HT-29 (cell line): ENCODE data around the gene PORCN. TPM values are rescaled to one million over a fixed set of nuclear protein-coding genes. Genes with fewer than 3 reads are reported as not detected.
"Not testable (repeated sequence)": the region's sequence is repeated elsewhere in the genome, so short reads cannot be mapped to it uniquely, and the experiment has no call there.

Source experiments
- DNase-seq: peaks from one replicate; pipeline ENCODE4 v3.0.0-alpha.2; 2015; ENCODE audit warnings: low spot score
- total RNA-seq: library from RNA; depleted of rRNA; stranded (reverse); fragments of >200 nt; shearing (Covaris generic); gene quantifications from 2 replicates; pipeline ENCODE4 v1.2.3, GENCODE V29; 2014; rRNA removed

The PORCN gene
- total RNA-seq, 1 experiment from 2014 or later = 8.7 TPM

DNA sequence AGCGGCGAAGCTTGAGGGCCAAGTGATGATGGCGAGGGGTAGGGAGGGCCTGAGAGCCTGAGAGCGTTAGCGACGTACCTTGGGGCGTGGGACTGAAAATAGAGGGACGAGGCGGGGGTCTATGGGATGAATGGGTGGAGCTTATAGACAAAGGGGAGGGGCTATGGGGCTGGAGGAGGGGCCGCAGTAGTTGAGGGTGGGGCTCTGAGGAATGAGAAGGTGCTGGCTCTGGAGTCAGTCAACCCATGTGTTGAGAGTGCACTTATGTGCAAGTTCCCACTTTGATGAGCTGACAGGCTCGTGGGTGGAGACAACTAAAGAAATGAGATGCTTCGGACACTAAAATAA is 31.2 kb downstream of the PORCN start:
- peak; percentile 61 for DNase-seq

DNA sequence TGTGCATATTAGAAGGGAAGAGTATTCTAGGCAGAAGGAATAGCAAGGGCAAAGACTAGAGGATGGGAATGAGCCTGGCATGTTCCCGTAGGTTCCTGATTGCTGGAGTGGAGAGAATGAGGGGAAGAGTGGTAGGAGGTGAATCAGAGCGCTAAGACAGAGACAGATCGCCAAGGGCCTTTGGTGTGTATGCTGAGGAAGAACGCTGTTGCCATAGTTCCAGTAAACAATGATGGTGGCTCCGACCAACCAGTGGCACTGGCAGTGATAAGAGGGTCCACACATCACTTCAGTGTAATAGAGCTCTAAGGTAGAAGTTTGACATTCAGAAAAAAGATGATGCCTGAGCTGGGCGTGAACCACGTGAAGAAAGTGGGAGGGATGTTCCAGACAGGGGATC is 31.7 kb downstream of the PORCN start:
- no peak for DNase-seq

DNA sequence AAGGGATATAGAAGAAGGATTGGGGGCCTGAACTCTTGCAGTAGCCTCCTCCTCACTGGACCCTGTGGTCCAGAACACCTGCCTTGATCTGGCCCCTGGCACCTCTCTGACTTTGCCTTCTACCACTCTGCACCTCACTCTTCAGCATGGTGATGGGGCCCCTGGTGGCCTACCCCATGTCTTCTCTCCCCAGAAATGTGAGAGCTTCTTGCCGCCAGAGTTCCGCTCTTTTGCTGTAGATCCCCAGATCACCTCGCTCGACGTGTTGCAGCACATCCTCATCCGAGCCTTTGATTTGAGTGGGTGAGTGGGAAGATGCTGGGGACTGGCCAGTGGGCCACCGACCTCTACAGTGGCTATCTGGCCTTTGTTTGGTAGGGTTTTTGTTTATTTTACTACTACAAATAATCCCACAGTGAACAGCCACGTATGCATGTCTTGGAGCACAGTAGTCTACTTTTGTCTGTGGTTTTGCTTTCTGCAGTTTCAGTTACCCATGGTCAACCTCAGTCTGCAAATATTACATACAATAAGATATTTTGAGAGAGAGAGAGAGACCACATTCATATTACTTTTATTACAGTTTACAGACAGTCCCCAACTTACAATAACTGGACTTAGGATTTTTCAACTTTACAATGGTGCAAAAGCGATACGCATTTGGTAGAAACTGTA is 32.5 kb downstream of the PORCN start:
- DNase-seq = no peak

DNA sequence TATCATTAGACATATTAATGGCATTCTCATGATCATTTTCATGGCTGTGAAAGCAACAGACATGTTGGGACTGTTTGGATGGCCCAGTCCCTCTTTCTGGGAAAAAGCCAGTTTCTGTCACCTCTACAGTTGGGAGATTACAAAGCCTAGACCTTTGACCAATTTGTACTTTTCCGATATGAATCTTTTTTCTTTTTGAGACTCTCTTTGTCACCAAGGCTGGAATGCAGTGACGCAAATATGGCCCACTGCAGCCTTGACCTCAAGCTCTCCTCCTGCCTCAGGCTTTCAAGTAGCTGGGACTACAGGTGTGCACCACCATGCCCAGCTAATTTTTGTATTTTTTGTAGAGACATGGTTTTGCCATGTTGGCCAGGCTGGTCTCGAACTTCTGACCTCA is 40.1 kb downstream of the PORCN start:
- DNase-seq = no peak

DNA sequence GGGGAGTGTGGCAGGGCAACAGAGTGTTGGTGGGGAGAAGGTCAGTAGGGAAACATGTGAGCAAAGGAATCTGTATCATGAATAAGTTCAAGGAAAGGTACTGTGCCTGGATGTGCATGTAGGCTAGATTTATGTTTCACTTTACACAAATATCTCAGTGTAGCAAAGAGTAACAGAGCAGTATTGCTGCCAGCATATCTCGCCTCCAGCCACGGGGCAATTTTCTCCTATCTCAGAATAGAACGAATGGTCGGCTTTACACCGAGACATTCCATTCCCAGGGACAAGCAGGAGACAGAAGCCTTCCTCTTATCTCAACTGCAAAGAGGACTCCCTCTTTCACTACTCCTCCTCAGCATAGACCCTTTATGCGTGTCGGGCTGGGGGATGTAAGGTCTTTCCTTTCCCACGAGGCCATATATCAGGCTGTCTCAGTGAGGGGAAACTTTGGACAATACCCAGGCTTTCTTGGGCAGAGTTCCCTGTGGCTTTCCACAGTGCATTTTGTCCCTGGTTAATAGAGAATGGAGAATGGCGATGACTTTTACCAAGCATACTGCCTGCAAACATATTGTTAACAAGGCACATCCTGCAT is 47.0 kb downstream of the PORCN start:
- not testable (repeated sequence) for DNase-seq

DNA sequence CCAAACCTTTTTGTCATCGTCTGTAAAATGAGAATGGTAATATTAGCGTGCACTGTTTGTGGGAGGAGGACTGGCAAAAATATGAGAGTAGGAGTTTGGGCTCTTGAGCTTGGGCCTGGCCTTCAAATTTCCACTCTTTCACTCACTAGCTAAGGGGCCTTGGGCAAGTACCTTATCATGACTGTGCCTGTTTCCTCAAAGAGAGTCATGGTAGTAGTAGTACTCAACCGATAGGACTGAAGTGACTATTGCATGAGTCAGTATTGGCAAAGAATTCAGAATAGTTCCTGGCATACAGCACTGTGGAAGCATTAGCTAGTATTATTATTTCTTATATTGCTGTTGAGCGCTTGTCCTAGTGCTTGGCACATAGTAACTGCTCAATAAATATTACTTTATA is 49.5 kb downstream of the PORCN start:
- DNase-seq = no peak

DNA sequence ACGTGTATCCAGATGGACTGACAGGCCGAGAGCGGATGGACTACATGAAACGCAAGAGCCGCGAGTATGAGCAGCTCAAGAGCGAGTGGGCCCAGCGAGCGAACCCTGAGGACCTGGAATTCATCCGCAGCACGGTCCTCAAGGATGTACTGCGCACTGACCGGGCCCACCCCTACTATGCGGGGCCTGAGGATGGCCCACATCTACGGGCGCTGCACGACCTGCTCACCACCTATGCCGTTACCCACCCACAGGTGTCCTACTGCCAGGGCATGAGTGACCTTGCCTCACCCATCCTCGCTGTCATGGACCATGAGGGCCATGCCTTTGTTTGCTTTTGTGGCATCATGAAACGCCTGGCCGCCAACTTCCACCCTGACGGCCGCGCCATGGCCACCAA is 50.8 kb downstream of the PORCN start:
- DNase-seq = no peak

DNA sequence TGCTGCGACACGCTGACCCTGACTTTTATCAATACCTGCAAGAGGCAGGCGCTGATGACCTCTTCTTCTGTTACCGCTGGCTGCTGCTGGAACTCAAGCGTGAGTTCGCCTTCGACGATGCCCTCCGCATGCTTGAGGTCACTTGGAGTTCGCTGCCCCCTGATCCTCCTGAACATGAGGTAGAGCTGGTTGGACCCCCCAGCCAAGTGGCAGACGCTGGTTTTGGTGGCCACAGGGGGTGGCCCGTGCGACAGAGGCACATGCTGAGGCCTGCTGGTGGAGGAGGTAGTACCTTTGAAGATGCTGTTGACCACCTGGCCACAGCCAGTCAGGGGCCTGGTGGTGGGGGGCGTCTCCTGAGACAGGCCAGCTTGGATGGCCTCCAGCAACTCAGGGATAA is 51.3 kb downstream of the PORCN start:
- DNase-seq = no peak

DNA sequence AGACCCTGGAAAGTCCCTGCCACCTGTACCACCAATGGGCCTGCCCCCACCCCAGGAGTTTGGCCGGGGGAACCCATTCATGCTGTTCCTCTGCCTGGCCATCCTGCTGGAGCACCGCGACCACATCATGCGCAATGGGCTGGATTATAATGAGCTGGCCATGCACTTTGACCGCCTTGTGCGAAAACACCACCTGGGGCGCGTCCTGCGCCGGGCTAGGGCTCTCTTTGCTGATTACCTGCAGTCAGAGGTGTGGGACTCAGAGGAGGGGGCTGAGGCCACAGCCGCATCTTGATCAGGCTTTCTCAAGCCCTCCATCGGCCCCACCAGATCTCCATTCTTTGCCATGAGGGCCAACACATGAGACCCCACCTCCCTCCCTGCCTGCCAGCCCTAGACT is 51.9 kb downstream of the PORCN start:
- no peak for DNase-seq

DNA sequence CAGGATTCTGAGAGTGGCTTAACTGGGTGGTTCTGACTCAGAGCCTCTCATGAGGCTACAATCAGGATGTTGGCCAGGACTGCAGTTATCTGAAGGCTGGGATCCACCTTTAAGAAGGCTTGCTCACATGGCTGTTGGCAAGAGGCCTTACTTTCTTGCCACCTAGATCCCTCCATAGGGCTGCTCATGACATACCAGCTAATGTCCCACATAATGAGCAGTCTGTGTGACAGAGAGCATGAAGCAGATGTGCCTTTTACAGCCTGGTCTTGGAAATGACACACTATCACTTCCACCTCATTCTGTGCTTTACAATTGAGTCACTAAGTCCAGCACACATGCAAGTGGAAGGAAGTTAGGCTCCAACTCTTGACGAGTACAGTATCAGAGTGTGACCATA is 61.2 kb downstream of the PORCN start:
- DNase-seq = no peak

Other genes starting within 250 kb of the PORCN start
- not detected in 2 replicates for gene SSX3, start 152.3 kb upstream of the PORCN start, total RNA-seq
- gene SSX4, start 125.5 kb upstream of the PORCN start, total RNA-seq = not detected in 2 replicates
- not detected in 2 replicates for gene SSX4B, start 97.0 kb upstream of the PORCN start, total RNA-seq
- 103 and 136 TPM in 2 replicates for gene SLC38A5, start 38.7 kb upstream of the PORCN start, total RNA-seq
- 102 and 118 TPM in 2 replicates for gene FTSJ1, start 32.8 kb upstream of the PORCN start, total RNA-seq
- 285 and 311 TPM in 2 replicates for gene EBP, start 12.8 kb downstream of the PORCN start, total RNA-seq
- gene TBC1D25, start 30.7 kb downstream of the PORCN start, total RNA-seq = 5.6 and 10.5 TPM in 2 replicates
- 134 and 135 TPM in 2 replicates for gene RBM3, start 65.5 kb downstream of the PORCN start, total RNA-seq
- gene WDR13, start 88.5 kb downstream of the PORCN start, total RNA-seq = 120 and 165 TPM in 2 replicates
- 0.15 and 0.50 TPM in 2 replicates for gene WAS, start 174.8 kb downstream of the PORCN start, total RNA-seq
- 25.3 and 26.2 TPM in 2 replicates for gene SUV39H1, start 187.7 kb downstream of the PORCN start, total RNA-seq